Kidney epithelial cell (primary cell): Measurements from ENCODE around the gene PRPSAP1. TPM values are rescaled to one million over a fixed set of nuclear protein-coding genes. Genes with fewer than 3 reads are reported as not detected.

Experiments
- DNase-seq: peaks from one replicate; pipeline ENCODE4 v3.0.0-alpha.2; 2010; ENCODE audit warnings: low read depth
- H3K27me3 ChIP-seq: 2 replicates; pipeline ENCODE4 v1.6.0; 2011; ENCODE audit warnings: low read length; ENCODE audit not compliant: control insufficient read depth, insufficient read depth
- H3K36me3 ChIP-seq: 2 replicates; pipeline ENCODE4 v1.5.1; 2011; ENCODE audit warnings: low read length; ENCODE audit not compliant: control insufficient read depth, insufficient read depth
- H3K4me3 ChIP-seq: 2 replicates; pipeline ENCODE4 v1.5.1; 2011; ENCODE audit warnings: low read depth, mild to moderate bottlenecking, control low read depth, low read length
- total RNA-seq: library from RNA; depleted of rRNA; stranded (reverse); fragments of >200 nt; gene quantifications from 2 replicates; pipeline ENCODE4 v1.2.3, GENCODE V29; 2015
- TF ChIP-seq, protein P1 (sequence below): IDR thresholded peaks from 2 replicates; pipeline ENCODE4 v1.5.1; 2011; ENCODE audit warnings: mild to moderate bottlenecking, moderate library complexity, low read length, control low read depth, inconsistent platforms; ENCODE audit not compliant: insufficient read depth, poor library complexity, severe bottlenecking

PRPSAP1 gene
- total RNA-seq, 1 donor from 2014 or later: 52.4 TPM

DNA sequence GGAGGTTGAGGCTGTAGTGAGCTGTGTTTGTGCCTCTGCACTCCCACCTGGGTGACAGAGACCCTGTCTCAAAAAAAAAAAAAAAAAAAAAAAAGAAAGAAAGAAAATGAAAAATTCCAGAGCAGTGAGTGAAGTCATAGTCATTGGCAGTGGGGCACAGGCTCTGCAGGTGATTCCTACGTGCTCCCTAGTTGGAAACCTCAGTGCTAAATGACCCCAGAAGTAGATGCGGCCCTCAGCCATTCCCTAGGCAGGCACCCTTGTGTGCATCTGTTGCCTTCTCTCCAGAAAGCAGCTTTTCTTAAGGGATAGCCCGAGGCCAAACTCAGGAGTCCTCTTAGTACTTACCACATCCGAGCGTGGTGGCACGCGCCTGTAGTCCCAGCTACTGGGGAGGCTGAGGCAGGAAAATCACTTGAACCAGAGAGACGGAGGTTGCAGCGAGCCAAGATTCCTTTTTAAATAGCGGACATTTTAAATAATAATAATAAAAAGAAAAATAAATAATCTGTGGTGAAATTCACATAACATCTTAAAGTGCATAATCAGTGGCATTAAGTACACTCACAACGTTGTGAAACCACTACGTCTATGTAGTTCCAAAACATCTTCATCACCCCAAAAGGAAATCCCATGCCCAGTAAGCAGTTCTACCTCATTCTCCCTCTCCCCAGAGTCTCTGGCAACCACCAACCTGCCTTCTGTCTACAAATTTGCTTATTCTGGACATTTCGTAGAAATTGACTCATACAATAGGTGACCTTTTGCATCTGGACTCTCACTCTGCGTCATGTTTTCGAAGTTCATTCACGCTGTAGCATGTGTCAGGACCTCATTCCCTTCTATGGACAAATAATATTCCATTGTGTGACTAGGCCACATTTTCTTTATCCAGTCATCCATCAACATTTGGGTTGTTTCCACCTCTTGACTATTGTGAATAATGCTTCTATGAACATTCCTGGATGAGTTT, 18.2 kb upstream of the PRPSAP1 start:
- Histone ChIP-seq H3K27me3 (no peaks in the 10 kb centered on the region), H3K4me3 (no peak overlapping the region), H3K36me3 (no peaks in the 10 kb centered on the region)
- peak; percentile 91 for DNase-seq
- TF ChIP-seq, protein P1, sequence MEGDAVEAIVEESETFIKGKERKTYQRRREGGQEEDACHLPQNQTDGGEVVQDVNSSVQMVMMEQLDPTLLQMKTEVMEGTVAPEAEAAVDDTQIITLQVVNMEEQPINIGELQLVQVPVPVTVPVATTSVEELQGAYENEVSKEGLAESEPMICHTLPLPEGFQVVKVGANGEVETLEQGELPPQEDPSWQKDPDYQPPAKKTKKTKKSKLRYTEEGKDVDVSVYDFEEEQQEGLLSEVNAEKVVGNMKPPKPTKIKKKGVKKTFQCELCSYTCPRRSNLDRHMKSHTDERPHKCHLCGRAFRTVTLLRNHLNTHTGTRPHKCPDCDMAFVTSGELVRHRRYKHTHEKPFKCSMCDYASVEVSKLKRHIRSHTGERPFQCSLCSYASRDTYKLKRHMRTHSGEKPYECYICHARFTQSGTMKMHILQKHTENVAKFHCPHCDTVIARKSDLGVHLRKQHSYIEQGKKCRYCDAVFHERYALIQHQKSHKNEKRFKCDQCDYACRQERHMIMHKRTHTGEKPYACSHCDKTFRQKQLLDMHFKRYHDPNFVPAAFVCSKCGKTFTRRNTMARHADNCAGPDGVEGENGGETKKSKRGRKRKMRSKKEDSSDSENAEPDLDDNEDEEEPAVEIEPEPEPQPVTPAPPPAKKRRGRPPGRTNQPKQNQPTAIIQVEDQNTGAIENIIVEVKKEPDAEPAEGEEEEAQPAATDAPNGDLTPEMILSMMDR: no peak

DNA sequence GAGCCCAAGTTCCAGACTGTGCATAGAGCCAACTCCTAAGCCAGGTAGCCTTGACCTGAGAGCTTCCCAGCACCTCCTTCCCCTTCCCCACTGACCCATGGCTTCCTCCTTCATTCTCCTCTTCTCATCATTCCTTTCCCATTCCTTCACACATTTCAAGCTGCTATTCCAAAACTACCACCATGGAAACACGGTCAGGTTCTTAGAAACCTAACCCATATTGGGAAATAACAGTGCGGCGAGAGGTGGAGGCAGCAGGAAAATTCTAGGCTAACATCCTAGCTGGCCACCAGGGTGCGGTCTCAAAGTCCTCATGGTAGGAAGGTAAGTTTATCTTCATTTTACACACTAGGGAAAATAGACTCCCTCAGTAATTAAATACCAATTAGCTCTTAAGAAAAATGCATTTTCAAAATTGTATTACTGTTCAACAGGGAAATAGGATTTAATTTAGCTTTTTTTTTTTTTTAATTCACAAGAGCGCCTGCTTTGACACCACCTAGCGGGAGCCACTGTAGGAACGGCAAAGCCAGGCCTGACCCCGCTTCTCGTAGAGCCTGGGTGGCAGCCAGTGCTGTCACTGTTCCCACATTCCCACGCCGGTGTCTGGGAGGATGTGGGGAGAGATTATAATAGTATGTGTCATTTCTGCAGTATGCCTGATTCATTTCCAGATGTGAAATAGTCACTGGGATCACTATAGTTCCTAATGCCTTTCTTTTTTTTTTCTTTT, 16.7 kb upstream of the PRPSAP1 start:
- no peaks in the 10 kb centered on the region for H3K36me3 ChIP-seq
- H3K27me3 ChIP-seq: no peaks in the 10 kb centered on the region
- no peak overlapping the region for H3K4me3 ChIP-seq
- DNase-seq: peak; percentile 65
- TF ChIP-seq, protein P1: no peak

DNA sequence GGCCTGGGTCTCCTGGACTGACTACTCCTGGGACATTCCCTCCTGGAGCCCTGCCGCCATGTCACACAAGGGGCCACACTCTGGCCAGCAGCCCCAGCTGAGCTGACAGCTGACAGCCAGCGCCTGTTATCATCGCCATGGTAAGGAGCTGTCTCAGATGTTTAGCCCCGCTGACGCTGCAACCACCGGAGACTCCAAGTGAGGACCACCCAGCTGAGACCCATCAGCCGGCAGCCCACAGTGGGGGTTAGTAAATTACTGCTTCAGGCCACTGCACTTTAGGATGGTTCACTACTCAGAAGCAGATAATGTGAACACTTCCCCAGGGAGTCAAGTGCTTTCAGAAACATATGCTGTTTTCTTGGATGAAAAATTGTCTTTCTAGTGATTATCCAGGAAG, 16.1 kb upstream of the PRPSAP1 start:
- Histone ChIP-seq H3K36me3 (no peaks in the 10 kb centered on the region), H3K4me3 (no peak overlapping the region), H3K27me3 (no peaks in the 10 kb centered on the region)
- no peak for DNase-seq
- TF ChIP-seq, protein P1: no peak

DNA sequence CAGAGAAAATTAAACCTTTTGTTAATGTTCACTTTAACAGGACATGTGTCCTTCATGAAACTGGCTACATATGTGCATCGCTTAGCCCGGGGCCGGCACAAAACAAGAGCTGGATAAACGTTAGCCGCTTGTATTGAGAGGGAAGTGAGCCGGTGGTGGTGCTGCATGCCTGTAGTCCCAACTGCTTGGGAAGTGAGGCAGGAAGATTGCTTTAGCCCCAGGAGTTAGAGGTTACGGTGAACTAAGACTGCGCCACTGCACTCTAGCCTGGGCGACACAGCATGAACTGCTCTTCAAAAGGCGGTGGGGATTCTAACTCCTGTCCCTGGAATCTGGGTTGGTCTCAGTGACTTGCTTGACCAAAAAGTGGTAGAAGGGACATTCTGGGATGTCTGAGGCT, 15.7 kb upstream of the PRPSAP1 start:
- Histone ChIP-seq H3K36me3 (no peaks in the 10 kb centered on the region), H3K27me3 (no peaks in the 10 kb centered on the region), H3K4me3 (no peak overlapping the region)
- no peak for DNase-seq
- TF ChIP-seq, protein P1: no peak

DNA sequence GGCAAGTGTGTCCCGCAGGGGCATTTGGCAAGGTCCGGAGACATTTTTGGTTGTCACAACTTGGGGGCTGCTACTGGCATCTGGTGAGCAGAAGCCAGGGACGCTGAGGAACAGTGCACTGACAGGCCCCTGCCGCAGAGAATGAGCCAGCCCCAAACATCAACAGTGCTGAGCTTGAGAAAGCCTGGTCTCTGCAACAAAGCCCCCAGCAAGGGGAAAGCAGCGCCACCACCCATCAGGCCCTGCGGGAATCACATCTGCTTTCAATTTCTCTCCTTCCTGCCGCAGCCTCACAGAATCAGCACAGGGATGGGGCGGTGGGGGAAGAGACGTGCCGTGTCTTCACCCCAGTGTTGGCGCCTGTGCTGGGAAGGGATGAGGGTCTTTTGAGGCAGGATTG, 14.8 kb upstream of the PRPSAP1 start:
- no peak for DNase-seq

More for the DNA sequence above, 14.8 kb upstream of the PRPSAP1 start:
- H3K4me3 ChIP-seq: no peak overlapping the region
- no peaks in the 10 kb centered on the region for H3K36me3 ChIP-seq
- H3K27me3 ChIP-seq: no peaks in the 10 kb centered on the region
- TF ChIP-seq, protein P1: no peak
